Measurements from ENCODE around the gene UPK3BL1.
"Not testable (repeated sequence)": the region's sequence is repeated elsewhere in the genome, so short reads cannot be mapped to it uniquely, and the experiment has no call there.

GRCh38 chr7:102604431-102605145 lies 38.0 kb downstream of the UPK3BL1 start:
- not testable (repeated sequence) for TF ChIP-seq POLR2A (IDR thresholded peaks at IDR 0.05); CTCF (IDR thresholded peaks at IDR 0.05); EP300 (IDR thresholded peaks at IDR 0.05; ENCODE audit: low read depth); POLR2AphosphoS5 (IDR thresholded peaks at IDR 0.05)
